ENCODE data around the gene RRAGC.

GRCh38 chr1:38793299-38793698 is 66.3 kb downstream of the RRAGC start:
- no peak for TF ChIP-seq CTCF (conservative IDR thresholded peaks at IDR 0.05 in 1 of 2, IDR thresholded peaks at IDR 0.05 in 1 of 2; ENCODE audit: low read depth in 1 of 2, low read length in 2 of 2)
- TF ChIP-seq EZH2 (IDR thresholded peaks at IDR 0.05; ENCODE audit: low read length, missing control alignments) = no peak
